B cell (primary cell): ENCODE results near the gene HP1BP3. TPM values are rescaled to one million over a fixed set of nuclear protein-coding genes. Genes with fewer than 3 reads are reported as not detected.

Experiments
- ATAC-seq: fragments of 200-7000 bp; cut with Tn5 transposase; one replicate; pipeline ENCODE4 v1.10.0; 2021; ENCODE audit warnings: low read depth, mild to moderate bottlenecking, moderate number of reproducible peaks, moderate library complexity
- CTCF ChIA-PET: fragments of 350-600 bp; sonication (Branson Sonifier 250); formaldehyde crosslinking; loops from one replicate; lab custom pipeline; 2021; ENCODE audit warnings: antibody characterized with exemption, inconsistent platforms; lab: Charles Lee
- POLR2A ChIA-PET: fragments of 350-600 bp; sonication (Branson Sonifier 250); formaldehyde crosslinking; loops from one replicate; lab custom pipeline; 2021; ENCODE audit warnings: antibody characterized with exemption; lab: Charles Lee
- DNase-seq: peaks from one replicate; pipeline ENCODE4 v3.0.0; 2013
- H2AFZ ChIP-seq: 2 replicates; pipeline ENCODE4 v1.6.1; 2012; ENCODE audit warnings: mild to moderate bottlenecking, low read depth, low read length; ENCODE audit not compliant: insufficient read depth, poor library complexity, severe bottlenecking
- H3K27ac ChIP-seq, 2 donors: 1 replicate in 1 of 2; 2 replicates in 1 of 2; pipeline ENCODE4 v1.5.1; 2012 to 2013; ENCODE audit warnings: low read length in 2 of 2, mild to moderate bottlenecking in 2 of 2, moderate library complexity in 1 of 2
- H3K27me3 ChIP-seq, 4 experiments: fragments of 200-600 bp in 1 of 4; sonication (generic) in 1 of 4; replicated peaks in 1 of 4; 1 replicate in 2 of 4; 2 replicates in 2 of 4; pipeline versions ENCODE4 v1.6.1 to v1.7.0; 2013 to 2016; ENCODE audit warnings: low read length in 3 of 4, mild to moderate bottlenecking in 2 of 4, mixed read lengths in 1 of 4, moderate library complexity in 1 of 4; ENCODE audit not compliant: insufficient read depth in 4 of 4, control insufficient read depth in 3 of 4; ENCODE audit errors: control extremely low read depth in 1 of 4
- H3K36me3 ChIP-seq, 2 experiments: replicated peaks in 1 of 2; 1 replicate in 1 of 2; 2 replicates in 1 of 2; pipeline versions ENCODE4 v1.6.1 to v1.7.1; 2013; ENCODE audit warnings: low read length in 1 of 2; ENCODE audit not compliant: insufficient read depth in 2 of 2, control insufficient read depth in 1 of 2; ENCODE audit errors: control extremely low read depth in 1 of 2, extremely low read depth in 1 of 2
- H3K4me1 ChIP-seq, 2 donors: fragments of 200-600 bp in 1 of 2; sonication (generic) in 1 of 2; 1 replicate in 1 of 2; 2 replicates in 1 of 2; pipeline versions ENCODE4 v1.5.1 to v1.6.1; 2013 to 2017; ENCODE audit warnings: low read length in 2 of 2; ENCODE audit not compliant: control insufficient read depth in 2 of 2, insufficient read depth in 2 of 2
- H3K4me2 ChIP-seq: replicated peaks from 2 replicates; pipeline ENCODE3; 2012; ENCODE audit warnings: mild to moderate bottlenecking, low read depth, low read length; ENCODE audit not compliant: poor library complexity, severe bottlenecking
- H3K4me3 ChIP-seq, 5 experiments: fragments of 200-600 bp in 1 of 5; sonication (generic) in 1 of 5; 1 replicate in 3 of 5; 2 replicates in 2 of 5; pipeline versions ENCODE4 v1.5.1 to v1.7.0; 2011 to 2016; ENCODE audit warnings: low read length in 4 of 5, mild to moderate bottlenecking in 4 of 5, low read depth in 2 of 5, control low read depth in 1 of 5, moderate library complexity in 1 of 5; ENCODE audit not compliant: insufficient read depth in 1 of 5; ENCODE audit errors: control extremely low read depth in 1 of 5, extremely low read depth in 1 of 5
- H3K79me2 ChIP-seq: fragments of 200-600 bp; sonication (generic); one replicate; pipeline ENCODE4 v1.6.0; 2016; ENCODE audit warnings: low read length; ENCODE audit not compliant: control insufficient read depth, insufficient read depth
- H3K9ac ChIP-seq: fragments of 200-600 bp; sonication (generic); 2 replicates; pipeline ENCODE4 v1.6.1; 2017; ENCODE audit warnings: mild to moderate bottlenecking, low read length, moderate library complexity
- H3K9me3 ChIP-seq, 3 donors: one replicate each; pipeline versions ENCODE4 v1.6.1 to v1.7.1; 2013; ENCODE audit warnings: low read length in 2 of 3; ENCODE audit not compliant: control insufficient read depth in 2 of 3, insufficient read depth in 1 of 3; ENCODE audit errors: control extremely low read depth in 1 of 3
- H4K20me1 ChIP-seq: 2 replicates; pipeline ENCODE4 v1.6.0; 2012; ENCODE audit warnings: mild to moderate bottlenecking, low read length; ENCODE audit not compliant: insufficient read depth, control insufficient read depth, poor library complexity, severe bottlenecking
- H3K27ac Mint-ChIP-seq: one replicate; pipeline ENCODE4 v1.8.0; 2021; ENCODE audit warnings: mixed read lengths
- H3K27me3 Mint-ChIP-seq: one replicate; pipeline ENCODE4 v1.8.0; 2021; ENCODE audit warnings: mixed read lengths
- H3K4me1 Mint-ChIP-seq: one replicate; pipeline ENCODE4 v1.8.0; 2021; ENCODE audit warnings: mixed read lengths
- H3K4me3 Mint-ChIP-seq: one replicate; pipeline ENCODE4 v1.8.0; 2021; ENCODE audit warnings: mixed read lengths
- H3K9me3 Mint-ChIP-seq: one replicate; pipeline ENCODE4 v1.8.0; 2022; ENCODE audit warnings: mixed read lengths; ENCODE audit not compliant: insufficient read depth
- CTCF ChIP-seq: fragments of 200-600 bp; IDR thresholded peaks from one replicate; pipeline ENCODE4 v1.8.0; 2022; ENCODE audit warnings: antibody characterized with exemption, mild to moderate bottlenecking
- EZH2 ChIP-seq: IDR thresholded peaks from 2 replicates; pipeline ENCODE4 v1.6.1; 2012; ENCODE audit warnings: borderline replicate concordance, low read depth, mild to moderate bottlenecking, moderate library complexity, low read length; ENCODE audit not compliant: insufficient read depth, poor library complexity, severe bottlenecking
- WGBS: methylation state at CpG from one replicate; pipeline ENCODE4 v1.1.5; 2013; ENCODE audit warnings: missing lambda C conversion rate; ENCODE audit not compliant: insufficient coverage; 5-methylcytosine and 5-hydroxymethylcytosine counted together
- intact Hi-C: fragments of 100-400 bp; cut with micrococcal nuclease; formaldehyde crosslinking; loops from one replicate; pipeline ENCODE4 v1.10.0; 2022
- polyA plus RNA-seq: library from polyadenylated mRNA; depleted of rRNA; stranded (reverse); fragments of >200 nt; gene quantifications from 2 replicates; pipeline ENCODE4 v1.2.3, GENCODE V29; 2012
- total RNA-seq, 2 donors: library from RNA; stranded (reverse); fragments of 120-200 nt in 1 of 2; gene quantifications; 1 replicate in 1 of 2; 2 replicates in 1 of 2; pipeline versions ENCODE4 v1.2.3 to v1.2.4, GENCODE V29; 2013 to 2022

Gene HP1BP3
- total and polyA plus RNA-seq, 2 donors (not counting 1 experiment from before 2014, with no cell fraction given): 147 to 303 TPM

- Mint-ChIP-seq H3K4me1 (peaks cover 4% of the 10 kb centered on the region), H3K27me3 (no peaks in the 10 kb centered on the region), H3K27ac (no peak overlapping the region), H3K4me3 (no peak overlapping the region), H3K9me3 (no peaks in the 10 kb centered on the region)
- Histone ChIP-seq H3K9ac (no peak overlapping the region), H3K4me3 (no peak overlapping the region), H2AFZ (no peak overlapping the region), H3K79me2 (no peaks in the 10 kb centered on the region), H4K20me1 (no peaks in the 10 kb centered on the region), H3K27ac (no peak overlapping the region), H3K4me2 (no peak overlapping the region), H3K9me3 (no peaks in the 10 kb centered on the region), H3K36me3 (no peaks in the 10 kb centered on the region), H3K27me3 (no peaks in the 10 kb centered on the region), H3K4me1 (peaks cover 0 to 8% of the 10 kb centered on the region in 2 donors)
- ATAC-seq (no peak), DNase-seq (no peak)
- TF ChIP-seq EZH2: no peak
- TF ChIP-seq CTCF: no peak
- ChIA-PET CTCF (interaction anchor here (7.6 kb wide), 1 partner anchor 501 kb away, joined by 130 read pairs; no protein-coding TSS in a partner anchor), POLR2A (no interaction called here)
- WGBS: 83% methylated on average over 1 of the region's 2 CpGs
- intact Hi-C loops: no loop called here
Measured at GRCh38 chr1:20693623-20694022, 93.5 kb downstream of the HP1BP3 start.

Other genes starting within 250 kb of the HP1BP3 start
- not detected in 2 replicates for gene FAM43B, start 234.7 kb downstream of the HP1BP3 start, total RNA-seq
- gene FAM43B, start 234.7 kb downstream of the HP1BP3 start, polyA plus RNA-seq: not detected in 2 replicates
- not detected in 2 replicates for gene CDA, start 198.2 kb downstream of the HP1BP3 start, total RNA-seq
- 0.39 and 0.64 TPM in 2 replicates for gene CDA, start 198.2 kb downstream of the HP1BP3 start, polyA plus RNA-seq
- gene PINK1, start 153.8 kb downstream of the HP1BP3 start, total RNA-seq: 14.3 and 15.3 TPM in 2 replicates
- 5.8 and 6.2 TPM in 2 replicates for gene PINK1, start 153.8 kb downstream of the HP1BP3 start, polyA plus RNA-seq
- 99.2 and 108 TPM in 2 replicates for gene DDOST, start 125.9 kb downstream of the HP1BP3 start, total RNA-seq
- 57.2 and 73.5 TPM in 2 replicates for gene DDOST, start 125.9 kb downstream of the HP1BP3 start, polyA plus RNA-seq
- not detected in 2 replicates for gene KIF17, start 69.3 kb downstream of the HP1BP3 start, total RNA-seq
- not detected in 2 replicates for gene KIF17, start 69.3 kb downstream of the HP1BP3 start, polyA plus RNA-seq
- gene SH2D5, start 54.6 kb downstream of the HP1BP3 start, total RNA-seq: 0.29 and 0.30 TPM in 2 replicates
- not detected in 2 replicates for gene SH2D5, start 54.6 kb downstream of the HP1BP3 start, polyA plus RNA-seq